ENCODE measurements around the gene EGFR.

The EGFR gene

DNA sequence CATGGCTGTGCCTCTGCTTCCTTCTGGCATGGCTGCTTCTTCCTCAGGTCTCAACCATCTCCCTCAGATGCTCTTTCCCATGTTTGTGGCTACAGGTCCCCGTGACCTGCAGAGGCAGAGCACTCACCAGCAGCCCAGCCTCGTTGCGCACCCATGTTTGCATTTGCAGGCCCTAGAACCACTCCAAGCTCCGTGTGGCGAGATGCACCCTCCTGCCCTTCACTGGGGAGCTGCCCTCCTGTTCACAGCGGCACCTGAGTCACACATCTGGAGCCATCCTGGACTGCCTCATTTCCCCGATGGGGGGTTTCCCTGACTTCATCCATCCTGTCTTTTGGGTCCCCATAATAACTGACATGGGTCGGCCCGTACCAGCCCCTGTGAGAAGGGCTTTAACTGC, 35.9 kb downstream of the EGFR start:
- TF ChIP-seq, protein P1, sequence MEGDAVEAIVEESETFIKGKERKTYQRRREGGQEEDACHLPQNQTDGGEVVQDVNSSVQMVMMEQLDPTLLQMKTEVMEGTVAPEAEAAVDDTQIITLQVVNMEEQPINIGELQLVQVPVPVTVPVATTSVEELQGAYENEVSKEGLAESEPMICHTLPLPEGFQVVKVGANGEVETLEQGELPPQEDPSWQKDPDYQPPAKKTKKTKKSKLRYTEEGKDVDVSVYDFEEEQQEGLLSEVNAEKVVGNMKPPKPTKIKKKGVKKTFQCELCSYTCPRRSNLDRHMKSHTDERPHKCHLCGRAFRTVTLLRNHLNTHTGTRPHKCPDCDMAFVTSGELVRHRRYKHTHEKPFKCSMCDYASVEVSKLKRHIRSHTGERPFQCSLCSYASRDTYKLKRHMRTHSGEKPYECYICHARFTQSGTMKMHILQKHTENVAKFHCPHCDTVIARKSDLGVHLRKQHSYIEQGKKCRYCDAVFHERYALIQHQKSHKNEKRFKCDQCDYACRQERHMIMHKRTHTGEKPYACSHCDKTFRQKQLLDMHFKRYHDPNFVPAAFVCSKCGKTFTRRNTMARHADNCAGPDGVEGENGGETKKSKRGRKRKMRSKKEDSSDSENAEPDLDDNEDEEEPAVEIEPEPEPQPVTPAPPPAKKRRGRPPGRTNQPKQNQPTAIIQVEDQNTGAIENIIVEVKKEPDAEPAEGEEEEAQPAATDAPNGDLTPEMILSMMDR (IDR thresholded peaks at IDR 0.05; ENCODE audit: control insufficient read depth, extremely low read depth, insufficient read depth): no peak
- no peak overlapping the region for H3K4me3 ChIP-seq (ENCODE audit: low read depth, low read length)
- DNase-seq (ENCODE audit: low read depth): no peak

DNA sequence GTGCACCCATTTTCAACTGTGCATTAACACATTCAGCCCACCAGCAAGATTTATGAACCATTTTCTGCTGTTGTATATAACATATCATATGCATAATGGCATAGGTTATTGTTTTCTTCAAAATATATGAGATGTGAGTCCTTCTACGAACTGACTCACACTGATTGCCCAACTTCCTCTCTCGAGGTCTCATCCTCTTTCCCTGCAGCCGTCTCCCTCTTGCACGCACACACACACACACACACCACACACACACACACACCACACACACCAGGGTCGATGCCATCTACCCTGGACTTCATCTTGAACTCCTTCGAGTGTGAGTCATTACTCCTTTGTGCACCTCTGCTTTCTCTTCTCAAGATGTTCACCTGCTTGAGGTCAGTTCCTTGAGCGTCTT, 36.7 kb downstream of the EGFR start:
- no peak overlapping the region for H3K4me3 ChIP-seq (ENCODE audit: low read depth, low read length)
- no peak for DNase-seq (ENCODE audit: low read depth)
- TF ChIP-seq, protein P1 (IDR thresholded peaks at IDR 0.05; ENCODE audit: control insufficient read depth, extremely low read depth, insufficient read depth): no peak

DNA sequence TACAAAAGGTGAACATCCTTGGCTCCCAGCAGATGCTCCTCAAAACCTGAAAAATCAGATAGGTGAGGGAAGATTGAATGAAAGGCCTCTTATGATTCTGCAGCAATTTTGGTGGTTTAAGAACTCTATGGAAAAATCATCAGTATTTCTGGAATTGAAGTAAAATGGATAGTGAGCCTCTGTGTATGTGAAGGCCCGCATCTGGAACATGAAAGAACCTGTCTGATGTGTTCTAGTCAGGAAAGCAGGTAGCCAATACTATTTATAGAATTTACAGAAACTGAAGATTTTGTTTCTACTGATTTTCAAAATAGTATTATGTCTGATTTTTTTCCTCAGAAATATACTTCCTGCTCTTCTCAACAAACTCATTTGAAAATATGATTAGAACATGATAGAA, 37.3 kb downstream of the EGFR start:
- H3K4me3 ChIP-seq (ENCODE audit: low read depth, low read length): no peak overlapping the region
- TF ChIP-seq, protein P1 (IDR thresholded peaks at IDR 0.05; ENCODE audit: control insufficient read depth, extremely low read depth, insufficient read depth): no peak
- DNase-seq (ENCODE audit: low read depth): no peak

DNA sequence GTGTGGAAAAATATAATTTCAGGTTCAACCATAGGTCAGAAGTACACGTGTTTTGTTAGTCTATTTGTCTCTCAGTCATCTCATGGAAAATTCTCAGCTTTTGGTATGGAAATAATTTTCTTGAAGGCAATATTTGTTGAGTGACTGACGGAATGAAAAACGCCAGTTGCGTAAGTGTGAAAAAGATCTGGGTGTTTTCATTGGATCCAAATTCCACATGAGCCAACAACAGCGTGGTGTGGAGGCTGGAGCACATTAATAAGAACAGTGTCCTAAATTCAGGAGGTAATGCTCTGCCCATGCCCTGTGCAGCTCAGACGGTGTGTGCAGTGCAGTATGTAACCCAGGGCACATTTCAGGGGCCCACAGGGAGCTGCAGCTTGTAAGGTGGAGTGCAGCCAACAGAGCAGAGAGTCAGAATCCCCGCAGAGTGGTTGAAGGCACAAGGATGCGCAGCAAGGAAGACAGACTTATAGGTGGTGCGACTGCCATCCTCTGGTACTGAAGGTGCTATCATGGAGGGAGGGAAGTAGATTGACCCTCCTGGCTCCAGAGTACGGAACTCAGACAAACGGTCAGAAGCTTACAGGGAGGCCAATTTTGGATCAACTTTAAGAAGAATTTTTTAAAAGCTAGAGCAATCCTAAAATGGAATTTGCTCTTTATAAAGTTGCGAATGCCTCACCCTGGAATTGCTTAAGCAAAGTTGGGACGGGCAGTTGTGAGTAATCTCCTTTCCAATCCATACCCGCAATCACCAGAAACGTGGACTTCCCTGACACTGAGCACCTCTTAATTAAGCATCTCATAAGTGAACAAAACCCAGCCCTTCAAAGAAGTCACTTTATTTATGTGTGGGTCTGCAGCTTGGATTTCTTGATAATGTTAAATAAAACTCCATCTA, 38.0 kb downstream of the EGFR start:
- TF ChIP-seq, protein P1 (IDR thresholded peaks at IDR 0.05; ENCODE audit: control insufficient read depth, extremely low read depth, insufficient read depth): no peak
- DNase-seq (ENCODE audit: low read depth): no peak
- no peak overlapping the region for H3K4me3 ChIP-seq (ENCODE audit: low read depth, low read length)

DNA sequence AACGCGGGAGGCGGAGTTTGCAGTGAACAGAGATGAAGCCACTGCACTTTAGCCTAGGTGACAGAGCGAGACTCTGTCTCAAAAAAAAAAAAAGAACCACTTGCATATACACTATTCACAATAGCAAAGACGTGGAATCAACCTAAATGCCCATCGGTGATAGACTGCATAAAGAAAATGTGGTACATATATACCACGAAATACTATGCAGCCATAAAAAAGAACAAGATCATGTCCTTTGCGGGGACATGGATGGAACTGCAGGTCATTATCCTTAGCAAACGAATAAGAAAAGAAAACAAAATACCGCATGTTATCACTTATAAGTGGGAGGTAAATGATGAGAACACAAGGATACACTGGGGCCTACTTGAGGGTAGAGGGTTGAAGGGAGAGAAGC, 39.5 kb downstream of the EGFR start:
- no peak for DNase-seq (ENCODE audit: low read depth)
- TF ChIP-seq, protein P1 (IDR thresholded peaks at IDR 0.05; ENCODE audit: control insufficient read depth, extremely low read depth, insufficient read depth): no peak
- no peak overlapping the region for H3K4me3 ChIP-seq (ENCODE audit: low read depth, low read length)

DNA sequence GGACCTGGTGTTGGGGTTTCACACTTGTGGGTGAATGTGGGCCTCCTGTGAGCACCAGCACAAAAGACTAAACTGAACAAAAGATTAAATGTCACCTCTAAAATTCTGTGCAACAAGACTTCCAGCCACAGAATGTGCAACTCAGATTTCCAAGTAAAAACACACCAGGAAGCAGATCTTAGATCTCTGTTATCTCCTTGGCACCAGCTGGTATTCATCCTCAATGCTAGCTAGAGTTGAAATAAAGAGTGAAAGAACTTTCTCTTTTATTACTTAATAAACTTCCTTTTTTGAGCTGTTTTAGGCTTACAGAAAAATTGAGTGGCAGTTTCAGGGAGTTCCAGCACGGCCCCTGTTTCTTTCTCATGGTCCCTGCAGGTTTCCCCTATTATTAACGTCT, 40.2 kb downstream of the EGFR start:
- TF ChIP-seq, protein P1 (IDR thresholded peaks at IDR 0.05; ENCODE audit: control insufficient read depth, extremely low read depth, insufficient read depth): no peak
- H3K4me3 ChIP-seq (ENCODE audit: low read depth, low read length): no peak overlapping the region
- DNase-seq (ENCODE audit: low read depth): no peak

DNA sequence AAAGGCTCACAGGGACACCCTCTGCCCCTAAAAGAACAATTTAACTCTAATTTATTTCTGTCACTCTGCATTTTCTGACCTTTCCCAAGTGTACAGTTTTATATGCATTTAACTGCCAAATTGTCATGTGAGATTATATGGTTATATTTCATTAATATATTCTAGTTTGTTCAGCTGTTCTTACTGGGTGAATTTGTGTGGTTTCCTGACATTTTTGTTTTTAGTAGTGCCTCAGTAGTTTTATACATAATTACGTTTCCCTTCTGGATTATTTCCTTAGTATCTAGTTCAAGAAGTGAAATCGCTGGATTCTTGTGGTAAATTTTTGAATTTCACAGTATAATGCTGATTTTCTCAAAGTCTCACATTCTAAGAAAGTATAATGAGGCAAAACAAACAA, 41.3 kb downstream of the EGFR start:
- H3K4me3 ChIP-seq (ENCODE audit: low read depth, low read length): no peak overlapping the region
- DNase-seq (ENCODE audit: low read depth): no peak
- TF ChIP-seq, protein P1 (IDR thresholded peaks at IDR 0.05; ENCODE audit: control insufficient read depth, extremely low read depth, insufficient read depth): no peak

Measured in LNCaP clone FGC (cell line).